Mononuclear cell (primary cell): ENCODE results near the gene LIPG. TPM values are rescaled to one million over a fixed set of nuclear protein-coding genes. Genes with fewer than 3 reads are reported as not detected.

ENCODE experiments used
- H3K27me3 ChIP-seq: 2 replicates; pipeline ENCODE4 v1.6.0; 2011; ENCODE audit warnings: low read length, control low read depth; ENCODE audit not compliant: insufficient read depth
- H3K4me1 ChIP-seq: 2 replicates; pipeline ENCODE4 v1.5.1; 2011; ENCODE audit warnings: mild to moderate bottlenecking, low read length, control low read depth; ENCODE audit not compliant: insufficient read depth
- H3K4me3 ChIP-seq: 2 replicates; pipeline ENCODE4 v1.5.1; 2011; ENCODE audit warnings: mild to moderate bottlenecking, low read length, moderate library complexity
- H3K9me3 ChIP-seq: 2 replicates; pipeline ENCODE4 v1.5.1; 2011; ENCODE audit warnings: low read depth, mild to moderate bottlenecking, control low read depth, low read length
- total RNA-seq: library from RNA; depleted of rRNA; stranded (reverse); fragments of >200 nt; gene quantifications from one replicate; pipeline ENCODE4 v1.2.3, GENCODE V29; 2012

The LIPG gene
- total RNA-seq, 1 donor, result not detected

DNA sequence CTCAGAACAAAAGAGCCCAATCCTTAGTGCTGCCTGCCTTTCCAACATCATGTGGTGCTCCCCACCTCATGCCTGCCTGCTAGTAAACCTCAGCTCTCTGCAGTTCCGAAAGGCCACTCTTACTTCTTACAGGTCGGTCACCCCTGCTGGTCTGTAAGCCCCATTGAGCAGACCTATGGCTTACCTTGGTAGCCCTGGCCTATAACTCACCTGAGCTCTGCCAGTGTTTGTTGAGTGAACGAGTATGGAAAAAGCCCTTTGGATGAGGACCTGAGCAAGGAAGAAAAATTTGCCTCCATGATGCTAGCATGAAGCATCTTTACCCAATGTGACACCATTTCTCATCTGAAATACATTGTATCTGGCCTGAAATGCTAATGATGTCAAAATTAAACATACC lies 83.3 kb downstream of the LIPG start:
- Histone ChIP-seq H3K4me3 (no peak overlapping the region), H3K4me1 (no peaks in the 10 kb centered on the region), H3K27me3 (no peaks in the 10 kb centered on the region), H3K9me3 (no peaks in the 10 kb centered on the region)

DNA sequence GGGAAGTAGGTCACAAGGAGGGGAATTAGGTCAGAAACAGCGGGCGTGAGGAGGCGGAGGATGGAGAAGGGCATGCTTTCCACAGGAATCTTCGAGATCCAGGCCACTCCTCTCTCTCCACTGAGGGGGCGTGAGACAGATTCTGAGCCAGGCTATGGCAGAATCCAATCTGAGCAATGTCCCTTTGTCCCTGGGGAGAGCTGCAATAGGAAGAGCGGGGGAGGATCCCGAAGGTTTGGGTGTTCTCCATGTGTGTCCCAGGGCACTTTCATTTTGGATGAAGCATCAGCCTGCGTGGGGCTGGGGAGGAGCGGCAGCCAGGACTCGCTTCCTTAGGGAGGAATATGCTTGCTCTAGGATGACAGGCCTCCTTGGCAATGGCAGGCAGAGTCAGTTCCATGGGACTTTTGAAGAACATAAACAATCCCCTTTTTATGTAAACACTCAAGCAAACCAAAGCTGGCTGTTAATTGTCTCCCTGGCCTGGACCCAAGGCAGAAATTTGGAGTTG lies 84.0 kb downstream of the LIPG start:
- no peaks in the 10 kb centered on the region for H3K27me3 ChIP-seq
- H3K4me1 ChIP-seq, result no peaks in the 10 kb centered on the region
- no peak overlapping the region for H3K4me3 ChIP-seq
- H3K9me3 ChIP-seq, result no peaks in the 10 kb centered on the region

DNA sequence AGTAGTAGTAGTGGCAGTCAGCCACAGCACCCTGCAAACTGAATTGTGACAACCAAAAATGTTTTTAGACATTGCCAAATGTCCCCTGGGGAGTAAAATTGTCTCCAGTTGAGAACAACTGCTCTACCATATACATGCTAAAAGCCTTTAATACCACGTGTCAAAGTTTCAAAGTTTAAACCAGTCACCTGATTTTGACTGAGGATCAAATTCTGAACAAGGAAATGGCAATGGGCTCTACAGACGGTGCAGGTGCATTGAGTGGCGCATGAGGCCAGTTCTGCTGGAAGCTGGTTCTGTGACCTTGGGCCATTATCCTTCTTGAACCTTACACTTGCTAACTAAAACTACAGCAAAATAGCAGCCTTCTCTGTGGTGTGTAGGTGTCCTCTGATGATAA lies 85.0 kb downstream of the LIPG start:
- no peaks in the 10 kb centered on the region for H3K27me3 ChIP-seq
- no peak overlapping the region for H3K4me3 ChIP-seq
- H3K9me3 ChIP-seq, result no peaks in the 10 kb centered on the region
- no peaks in the 10 kb centered on the region for H3K4me1 ChIP-seq

DNA sequence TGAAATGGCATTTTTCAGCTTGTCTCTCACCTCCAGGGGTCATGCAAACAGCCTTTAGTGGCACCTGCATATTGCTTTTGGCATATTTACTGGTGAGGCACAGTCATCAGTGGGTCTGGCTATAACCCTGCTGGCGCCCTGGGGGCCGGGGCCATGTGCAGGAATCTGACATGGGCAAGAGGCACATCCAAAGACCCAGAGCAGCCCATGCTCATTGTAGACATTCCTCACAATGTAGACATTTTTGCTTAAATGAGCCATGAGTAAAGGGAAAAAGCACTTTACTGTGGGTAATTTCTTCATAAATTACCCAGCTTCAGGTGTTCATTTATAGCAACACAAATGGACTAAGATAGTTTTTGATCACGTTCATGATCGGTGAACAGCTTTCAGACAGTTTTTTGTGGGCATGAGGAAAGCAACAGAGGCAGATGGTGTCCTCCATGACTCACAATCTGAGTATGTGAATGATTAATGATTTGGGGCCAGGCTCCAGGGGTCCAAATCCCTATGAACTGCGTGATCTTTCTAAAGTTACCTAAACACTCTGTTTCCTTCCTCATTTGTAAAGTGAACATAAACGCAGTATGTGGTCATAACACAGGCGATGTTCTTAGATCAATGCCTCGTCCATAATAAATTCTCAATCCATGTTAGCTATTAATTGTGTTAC lies 85.8 kb downstream of the LIPG start:
- Histone ChIP-seq H3K4me1 (no peaks in the 10 kb centered on the region), H3K27me3 (no peaks in the 10 kb centered on the region), H3K4me3 (no peak overlapping the region), H3K9me3 (no peaks in the 10 kb centered on the region)

DNA sequence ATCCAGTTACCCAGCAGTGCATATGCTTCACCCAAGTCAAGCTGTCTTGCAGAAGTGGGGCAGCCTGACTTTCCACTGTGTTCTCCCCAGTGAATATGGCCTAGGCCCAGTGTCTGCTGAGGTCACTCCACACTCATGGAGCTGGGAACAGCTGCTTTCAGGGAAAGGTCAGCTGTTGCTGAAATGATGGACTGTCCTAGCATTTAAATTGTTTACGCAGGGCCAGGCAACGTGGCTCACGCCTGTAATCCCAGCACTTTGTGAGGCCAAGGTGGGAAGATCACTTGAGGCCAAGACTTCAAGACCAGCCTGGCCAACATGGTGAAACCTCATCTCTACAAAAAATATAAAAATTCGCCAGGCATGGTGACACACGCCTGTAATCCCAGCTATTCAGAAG lies 86.5 kb downstream of the LIPG start:
- Histone ChIP-seq H3K4me1 (no peaks in the 10 kb centered on the region), H3K27me3 (no peaks in the 10 kb centered on the region), H3K9me3 (no peaks in the 10 kb centered on the region), H3K4me3 (no peak overlapping the region)

Other genes starting within 250 kb of the LIPG start
- gene DYM, start 101.4 kb upstream of the LIPG start, total RNA-seq, result 69.9 TPM
- gene C18orf32, start 74.8 kb upstream of the LIPG start, total RNA-seq, result 25.3 TPM
- gene RPL17, start 69.6 kb upstream of the LIPG start, total RNA-seq, result 2,764 TPM